ENCODE results near the gene BUB1B.
"Not testable (repeated sequence)": the region's sequence is repeated elsewhere in the genome, so short reads cannot be mapped to it uniquely, and the experiment has no call there.

The BUB1B gene

GRCh38 chr15:40136470-40137302 lies 24.2 kb upstream of the BUB1B start:
- DNase-seq = no peak

GRCh38 chr15:40137303-40138200 lies 23.3 kb upstream of the BUB1B start:
- no peak for DNase-seq

- not testable (repeated sequence) for DNase-seq
Measured at GRCh38 chr15:40138201-40138570, 22.7 kb upstream of the BUB1B start.

GRCh38 chr15:40142428-40142827 lies 18.4 kb upstream of the BUB1B start:
- no peak for DNase-seq

- no peak for DNase-seq
Measured at GRCh38 chr15:40146037-40146436, 14.8 kb upstream of the BUB1B start.

- no peak for DNase-seq
Measured at GRCh38 chr15:40149339-40149738, 11.5 kb upstream of the BUB1B start.

- no peak for DNase-seq
Measured at GRCh38 chr15:40150163-40150925, 10.5 kb upstream of the BUB1B start.

- no peak for DNase-seq
Measured at GRCh38 chr15:40151499-40151898, 9.4 kb upstream of the BUB1B start.

- DNase-seq = no peak
Measured at GRCh38 chr15:40151991-40152390, 8.9 kb upstream of the BUB1B start.

- DNase-seq = not testable (repeated sequence)
Measured at GRCh38 chr15:40154821-40155220, 6.0 kb upstream of the BUB1B start.

GRCh38 chr15:40155270-40155910 lies 5.5 kb upstream of the BUB1B start:
- no peak for DNase-seq

GRCh38 chr15:40157778-40158447 lies 3.0 kb upstream of the BUB1B start:
- no peak for DNase-seq

- no peak for DNase-seq
Measured at GRCh38 chr15:40160021-40160420, 848 bp upstream of the BUB1B start.

- DNase-seq = no peak
Measured at GRCh38 chr15:40161693-40162391, 973 bp downstream of the BUB1B start.

GRCh38 chr15:40162552-40162951 lies 1.7 kb downstream of the BUB1B start:
- no peak for DNase-seq

GRCh38 chr15:40163657-40164416 lies 3.0 kb downstream of the BUB1B start:
- no peak for DNase-seq

- DNase-seq = not testable (repeated sequence)
Measured at GRCh38 chr15:40167374-40167773, 6.5 kb downstream of the BUB1B start.

- no peak for DNase-seq
Measured at GRCh38 chr15:40175160-40175559, 14.3 kb downstream of the BUB1B start.

GRCh38 chr15:40182358-40183029 lies 21.6 kb downstream of the BUB1B start:
- DNase-seq = no peak
